Measurements from ENCODE around the gene RIPOR3.

GRCh38 chr20:50618537-50618936, 72.8 kb downstream of the RIPOR3 start:
- TF ChIP-seq, protein P1, sequence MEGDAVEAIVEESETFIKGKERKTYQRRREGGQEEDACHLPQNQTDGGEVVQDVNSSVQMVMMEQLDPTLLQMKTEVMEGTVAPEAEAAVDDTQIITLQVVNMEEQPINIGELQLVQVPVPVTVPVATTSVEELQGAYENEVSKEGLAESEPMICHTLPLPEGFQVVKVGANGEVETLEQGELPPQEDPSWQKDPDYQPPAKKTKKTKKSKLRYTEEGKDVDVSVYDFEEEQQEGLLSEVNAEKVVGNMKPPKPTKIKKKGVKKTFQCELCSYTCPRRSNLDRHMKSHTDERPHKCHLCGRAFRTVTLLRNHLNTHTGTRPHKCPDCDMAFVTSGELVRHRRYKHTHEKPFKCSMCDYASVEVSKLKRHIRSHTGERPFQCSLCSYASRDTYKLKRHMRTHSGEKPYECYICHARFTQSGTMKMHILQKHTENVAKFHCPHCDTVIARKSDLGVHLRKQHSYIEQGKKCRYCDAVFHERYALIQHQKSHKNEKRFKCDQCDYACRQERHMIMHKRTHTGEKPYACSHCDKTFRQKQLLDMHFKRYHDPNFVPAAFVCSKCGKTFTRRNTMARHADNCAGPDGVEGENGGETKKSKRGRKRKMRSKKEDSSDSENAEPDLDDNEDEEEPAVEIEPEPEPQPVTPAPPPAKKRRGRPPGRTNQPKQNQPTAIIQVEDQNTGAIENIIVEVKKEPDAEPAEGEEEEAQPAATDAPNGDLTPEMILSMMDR (IDR thresholded peaks at IDR 0.05; ENCODE audit: low read depth, low read length), result no peak
- no peak for TF ChIP-seq EZH2phosphoT487 (IDR thresholded peaks at IDR 0.05; ENCODE audit: low read depth)

Measured in OCI-LY3 (cell line).